Cortex of kidney (tissue), 1 donor: ENCODE results near the gene STEAP4.

Experiments used
- DNase-seq: peaks from one replicate; lab custom pipeline; 2025; lab: John Stamatoyannopoulos, UW

STEAP4 gene

GRCh38 chr7:88306590-88307048 lies at the start of gene STEAP4:
Gene STEAP4 (minus strand): TSS chr7:88306894. CDS start chr7:88284269, 22,625 bp downstream.
- no peak for DNase-seq

- no peak for DNase-seq
These were observed 48.3 kb upstream of the STEAP4 start for GRCh38 chr7:88355011-88355410.

DNA sequence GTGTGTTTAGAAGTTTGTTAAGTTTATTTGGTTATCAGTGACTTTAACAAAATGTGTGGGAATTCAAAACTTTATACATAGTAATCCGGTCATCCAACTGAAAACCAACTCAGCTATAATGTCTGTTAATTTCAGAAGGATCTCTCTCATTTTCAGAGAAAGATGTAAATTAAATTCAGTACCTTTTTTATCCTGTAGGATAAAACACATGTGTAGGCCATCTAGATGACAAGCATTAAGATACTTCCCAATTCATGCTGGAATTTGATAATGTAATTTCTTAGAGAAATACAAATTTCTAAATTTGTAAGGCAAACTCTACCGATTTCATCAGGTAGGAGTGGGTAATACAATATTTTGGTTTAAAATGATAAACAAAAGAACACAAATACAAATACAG lies 43.4 kb upstream of the STEAP4 start:
- DNase-seq, result no peak

DNA sequence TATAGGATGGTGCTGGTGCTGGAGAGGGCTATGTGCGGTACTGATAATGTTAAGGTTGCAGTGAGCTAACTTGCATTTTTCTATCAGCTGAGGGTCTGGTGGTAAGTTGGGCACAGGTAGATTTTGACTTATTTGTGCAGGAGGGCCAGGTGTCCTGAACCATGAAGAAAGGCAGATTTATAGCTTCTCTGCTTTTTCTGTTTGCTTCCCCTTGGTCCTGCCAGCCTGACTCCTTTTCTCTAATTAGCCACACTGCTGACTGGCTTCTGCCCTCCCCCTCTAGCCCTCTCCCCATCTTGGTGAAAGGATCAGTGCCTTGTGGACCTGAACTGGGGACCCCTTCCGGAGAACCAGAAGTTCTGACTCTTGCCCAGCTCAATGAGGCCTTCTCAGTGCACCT lies 40.8 kb upstream of the STEAP4 start:
- DNase-seq, result no peak

- no peak for DNase-seq
These were observed 40.4 kb upstream of the STEAP4 start for GRCh38 chr7:88347090-88347489.

- DNase-seq, result no peak
These were observed 39.7 kb upstream of the STEAP4 start for GRCh38 chr7:88346357-88346756.

- DNase-seq, result no peak
These were observed 38.5 kb upstream of the STEAP4 start for GRCh38 chr7:88344956-88345832.

GRCh38 chr7:88344271-88344670 lies 37.6 kb upstream of the STEAP4 start:
- no peak for DNase-seq

DNA sequence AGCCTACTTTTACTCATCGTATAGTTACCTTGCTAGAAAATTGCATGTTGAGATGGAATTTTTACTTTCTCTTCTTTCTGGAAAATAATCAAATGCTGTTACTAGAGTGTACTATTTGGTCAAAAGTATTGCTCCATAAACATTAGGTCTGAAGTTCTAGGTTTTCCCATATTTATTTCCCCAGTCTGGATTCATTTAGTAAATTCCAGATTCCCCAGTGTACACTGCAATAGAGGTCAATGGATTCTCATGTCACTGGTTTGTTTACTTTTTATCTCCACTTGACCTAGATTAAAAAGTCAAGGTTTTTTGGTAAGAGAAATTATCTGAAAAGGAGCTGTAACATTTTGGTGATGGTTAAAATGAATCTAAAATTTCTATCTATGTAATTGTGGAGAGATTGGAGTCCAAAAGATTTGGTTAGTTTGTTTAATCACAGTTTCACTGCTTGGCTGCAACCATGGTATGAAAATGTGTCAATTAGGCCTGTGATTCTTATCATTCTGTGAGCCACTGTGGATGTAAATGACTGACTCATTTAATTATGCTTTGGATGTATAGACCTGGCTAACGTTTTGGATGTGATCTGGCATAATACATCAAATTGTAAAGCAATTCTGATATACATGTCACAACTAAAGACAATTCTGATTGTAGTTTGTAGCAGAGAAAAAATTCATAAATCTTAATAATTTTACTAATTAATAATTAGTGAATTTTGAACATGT lies 32.7 kb upstream of the STEAP4 start:
- no peak for DNase-seq

- DNase-seq, result no peak
These were observed 31.8 kb upstream of the STEAP4 start for GRCh38 chr7:88338503-88338902.

DNA sequence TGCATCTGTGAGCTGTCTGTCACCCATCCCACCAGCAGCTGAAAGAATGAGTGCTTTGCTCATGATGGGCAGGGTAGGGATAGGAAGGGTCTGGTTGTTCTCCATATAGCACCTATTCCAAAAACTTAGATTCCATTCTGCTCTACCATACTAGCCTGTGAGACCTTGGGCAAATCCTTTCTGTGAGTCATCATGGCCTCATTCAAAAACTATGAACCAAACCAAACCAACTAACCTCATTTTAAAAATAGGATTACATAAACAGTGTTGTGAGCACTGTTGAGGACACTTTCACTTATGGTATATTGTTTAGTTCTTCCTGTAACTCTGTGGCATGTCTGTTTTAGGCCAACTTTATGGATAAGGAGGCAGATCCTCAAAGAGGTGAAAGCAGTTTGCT lies 30.9 kb upstream of the STEAP4 start:
- no peak for DNase-seq

DNA sequence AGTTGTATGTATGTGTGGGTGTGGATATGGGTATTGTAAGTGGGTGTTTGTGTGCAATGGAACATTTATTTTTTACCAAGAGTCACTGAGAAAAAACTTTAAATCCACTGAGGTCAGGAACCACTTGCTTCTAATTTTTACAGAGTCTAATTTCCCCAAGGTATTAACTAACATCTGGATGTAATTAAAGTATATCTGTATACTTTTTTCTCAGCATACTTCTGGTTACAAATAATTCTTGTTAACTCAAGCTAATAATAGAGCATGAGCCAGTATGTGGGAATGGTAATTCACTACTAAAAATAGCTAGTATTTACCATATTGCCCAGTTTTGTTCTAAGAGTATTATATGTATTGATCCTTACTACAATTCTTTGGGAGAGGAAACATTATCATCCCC lies 24.6 kb upstream of the STEAP4 start:
- DNase-seq, result no peak

- no peak for DNase-seq
These were observed 23.1 kb upstream of the STEAP4 start for GRCh38 chr7:88329532-88330463.

DNA sequence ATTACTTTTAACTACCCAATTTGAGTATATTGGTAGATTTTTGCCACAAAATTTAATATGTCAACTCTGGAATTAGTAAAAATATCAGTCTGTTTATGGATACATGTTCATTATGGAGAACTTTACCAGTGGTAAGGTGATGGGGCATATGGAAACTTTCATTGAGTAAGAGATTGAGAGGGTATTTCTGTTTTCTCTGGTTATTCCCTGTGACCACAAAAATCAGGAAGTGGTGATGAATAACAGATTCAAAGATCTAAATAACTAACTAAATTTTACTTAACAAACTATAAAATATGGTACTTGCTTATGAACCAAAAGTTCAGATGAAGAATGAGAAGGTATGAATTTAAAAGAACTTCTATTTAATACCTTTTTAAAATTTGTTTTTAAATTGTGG lies 22.1 kb upstream of the STEAP4 start:
- no peak for DNase-seq

DNA sequence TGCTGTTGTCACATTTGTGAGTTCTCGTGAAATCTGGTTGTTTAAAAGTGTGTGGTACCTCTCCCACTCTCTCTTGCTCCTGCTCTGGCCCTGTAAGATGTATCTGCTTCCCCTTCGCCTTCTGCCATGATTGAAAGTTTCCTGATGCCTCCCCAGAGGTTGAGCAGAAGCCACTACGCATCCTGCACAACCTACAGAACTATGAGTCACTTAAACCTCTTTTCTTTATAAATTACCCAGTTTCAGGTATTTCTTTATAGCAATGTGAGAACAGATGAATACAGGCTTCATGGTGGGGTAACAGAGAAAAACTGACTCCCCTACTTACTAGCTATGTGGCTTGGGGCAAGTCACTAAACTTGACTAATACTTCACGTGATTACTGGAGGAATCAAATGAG lies 18.0 kb upstream of the STEAP4 start:
- DNase-seq, result no peak

DNA sequence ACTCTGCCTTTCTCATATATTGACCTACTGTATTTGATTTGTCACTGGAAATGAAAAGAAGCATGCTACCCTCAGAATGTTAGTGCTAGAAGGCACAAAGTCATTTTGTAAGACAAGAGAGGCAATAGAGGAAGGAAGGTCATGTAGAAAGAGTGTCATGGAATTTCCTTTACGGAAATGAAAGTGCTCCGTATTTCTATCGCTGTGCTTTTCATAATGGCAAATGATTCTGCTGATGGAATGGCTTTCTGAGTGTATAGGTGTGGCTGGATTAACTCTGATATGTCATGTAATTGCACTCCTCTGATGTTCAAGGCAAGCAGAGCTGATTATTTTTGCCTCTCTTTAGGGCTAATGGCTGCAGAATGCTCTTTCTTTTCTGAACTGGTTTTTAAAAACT lies 15.5 kb upstream of the STEAP4 start:
- DNase-seq, result no peak

DNA sequence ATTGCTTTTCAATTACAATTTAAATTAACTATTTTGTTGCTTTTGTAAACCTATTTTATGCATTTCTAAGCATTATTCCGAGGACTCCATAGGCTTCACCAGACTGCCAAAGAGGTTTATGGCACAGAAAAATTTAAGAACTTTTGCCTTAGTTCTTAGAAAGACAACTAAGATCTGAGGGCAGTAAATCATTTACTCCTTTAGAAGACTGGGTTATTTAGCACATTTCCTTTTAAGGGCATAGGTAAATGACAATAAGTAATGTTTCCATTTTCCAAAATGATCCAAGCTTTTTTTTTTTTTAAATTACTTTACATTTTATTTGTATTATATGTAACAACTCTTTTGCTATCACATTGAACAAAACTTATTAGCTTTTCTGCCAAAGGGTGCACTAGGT lies 15.0 kb upstream of the STEAP4 start:
- DNase-seq, result no peak

DNA sequence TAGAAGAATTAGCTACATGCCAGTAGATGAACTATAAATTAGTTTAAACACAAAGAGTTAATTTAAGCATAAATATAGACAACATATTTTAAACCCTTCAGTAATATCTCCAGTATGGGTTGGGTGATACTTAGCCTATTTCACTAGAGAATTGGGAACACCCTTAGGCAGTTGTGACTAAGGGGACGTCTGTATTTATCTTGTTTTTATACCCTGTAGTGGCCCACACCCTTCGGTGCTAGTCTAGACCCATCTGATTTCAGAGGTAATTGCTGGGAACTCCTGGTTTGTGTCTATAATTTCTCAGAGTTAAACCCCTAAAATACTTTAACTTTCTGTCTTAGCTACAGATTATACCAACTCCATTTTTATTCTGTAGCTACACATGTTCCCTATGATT lies 11.5 kb upstream of the STEAP4 start:
- DNase-seq, result no peak

DNA sequence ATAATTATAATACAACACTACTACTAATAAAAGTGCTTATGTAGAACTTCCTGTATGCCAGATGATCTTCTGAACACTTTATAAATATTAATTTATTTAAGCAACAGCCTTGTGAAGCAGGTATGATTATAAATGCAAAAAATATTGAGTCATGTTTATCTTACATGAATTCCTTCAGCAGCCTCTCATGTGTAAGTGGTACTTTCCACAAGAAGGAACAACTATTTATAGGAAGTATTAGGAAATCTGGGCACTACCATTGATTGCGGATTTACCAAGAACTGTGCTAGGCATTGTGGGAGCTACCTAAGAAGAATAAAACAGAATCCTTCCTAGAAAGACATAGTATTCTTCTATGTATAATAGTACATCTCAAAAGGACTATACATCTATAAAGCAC lies 10.7 kb upstream of the STEAP4 start:
- DNase-seq, result no peak

DNA sequence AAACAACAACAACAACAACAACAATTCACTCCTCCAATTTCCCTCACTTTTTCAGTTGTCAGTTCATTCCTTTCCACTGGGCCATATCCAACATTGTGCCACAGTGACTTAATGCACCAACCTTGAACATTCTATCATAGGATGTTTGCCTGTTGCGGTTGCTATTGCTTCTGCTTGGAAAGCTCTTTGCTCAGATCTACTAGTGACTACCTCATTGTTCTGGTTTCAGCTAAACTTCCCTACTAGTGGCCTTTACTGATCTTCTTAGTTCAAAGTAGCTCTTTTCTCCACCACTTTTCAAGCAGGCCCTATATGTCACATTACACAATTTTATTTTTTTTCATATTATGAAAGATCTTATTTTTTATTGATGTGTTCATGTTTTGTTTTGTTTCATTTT lies 9.8 kb upstream of the STEAP4 start:
- no peak for DNase-seq

GRCh38 chr7:88315522-88315921 lies 8.8 kb upstream of the STEAP4 start:
- no peak for DNase-seq

DNA sequence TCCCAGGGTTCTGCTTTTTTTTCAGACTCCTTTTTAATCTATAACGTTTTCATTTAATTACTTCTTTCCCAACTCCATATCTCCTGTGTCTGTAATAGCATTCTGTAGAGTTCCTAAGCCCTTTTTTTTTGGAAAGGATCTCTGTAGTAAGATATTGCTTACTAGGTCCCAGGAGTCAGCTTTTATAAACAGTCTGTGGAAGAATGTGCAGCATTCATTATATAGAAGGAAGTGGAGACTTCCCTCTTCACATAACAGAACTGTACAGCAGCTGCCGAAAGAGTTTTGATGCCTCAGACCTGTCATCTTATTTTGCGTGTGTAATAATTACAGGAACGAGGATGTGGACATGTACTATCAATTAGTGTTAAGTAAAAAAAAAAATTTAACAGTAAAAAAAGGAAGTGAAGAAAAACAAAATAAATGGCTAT lies 7.4 kb upstream of the STEAP4 start:
- no peak for DNase-seq
